NCI-H1694 treated with DMSO at 0.1 percent for 48 hours (cell line): Measurements from ENCODE around the gene SSH2.
"Not testable (repeated sequence)": the region's sequence is repeated elsewhere in the genome, so short reads cannot be mapped to it uniquely, and the experiment has no call there.

Source experiments
- DNase-seq: peaks from one replicate; lab custom pipeline; 2025; lab: John Stamatoyannopoulos, UW

The SSH2 gene

GRCh38 chr17:29740017-29740416 is 190.0 kb downstream of the SSH2 start:
- DNase-seq, result no peak

GRCh38 chr17:29734640-29735039 is 195.4 kb downstream of the SSH2 start:
- DNase-seq, result no peak

GRCh38 chr17:29733166-29733565 is 196.9 kb downstream of the SSH2 start:
- DNase-seq, result no peak

GRCh38 chr17:29732613-29733012 is 197.4 kb downstream of the SSH2 start:
- no peak for DNase-seq

GRCh38 chr17:29732209-29732608 is 197.8 kb downstream of the SSH2 start:
- no peak for DNase-seq

- DNase-seq, result no peak
These were observed 198.5 kb downstream of the SSH2 start for GRCh38 chr17:29731589-29731929.

- no peak for DNase-seq
These were observed 201.5 kb downstream of the SSH2 start for GRCh38 chr17:29728490-29728889.

- no peak for DNase-seq
These were observed 203.2 kb downstream of the SSH2 start for GRCh38 chr17:29726715-29727252.

- DNase-seq, result not testable (repeated sequence)
These were observed 204.6 kb downstream of the SSH2 start for GRCh38 chr17:29725408-29725807.

GRCh38 chr17:29723278-29724047 is 206.6 kb downstream of the SSH2 start:
- DNase-seq, result no peak

- peak; percentile 80 for DNase-seq
These were observed 207.4 kb downstream of the SSH2 start for GRCh38 chr17:29722411-29723198.

- no peak for DNase-seq
These were observed 209.5 kb downstream of the SSH2 start for GRCh38 chr17:29720551-29720950.

- DNase-seq, result no peak
These were observed 210.6 kb downstream of the SSH2 start for GRCh38 chr17:29719469-29719868.

GRCh38 chr17:29718446-29719039 is 211.5 kb downstream of the SSH2 start:
- DNase-seq, result no peak

GRCh38 chr17:29717817-29718216 is 212.2 kb downstream of the SSH2 start:
- DNase-seq, result no peak

- no peak for DNase-seq
These were observed 213.5 kb downstream of the SSH2 start for GRCh38 chr17:29716566-29716965.

- DNase-seq, result no peak
These were observed 214.3 kb downstream of the SSH2 start for GRCh38 chr17:29715680-29716079.

- DNase-seq, result no peak
These were observed 215.9 kb downstream of the SSH2 start for GRCh38 chr17:29714146-29714545.

GRCh38 chr17:29713626-29714025 is 216.4 kb downstream of the SSH2 start:
- no peak for DNase-seq

- no peak for DNase-seq
These were observed 218.2 kb downstream of the SSH2 start for GRCh38 chr17:29711588-29712385.

- no peak for DNase-seq
These were observed 219.1 kb downstream of the SSH2 start for GRCh38 chr17:29710891-29711418.

GRCh38 chr17:29710520-29710884 is 219.5 kb downstream of the SSH2 start:
- DNase-seq, result no peak
